Transverse colon (tissue), 4 donors: Measurements from ENCODE around the gene MED10. TPM values are rescaled to one million over a fixed set of nuclear protein-coding genes. Genes with fewer than 3 reads are reported as not detected.

Source experiments
- DNase-seq: peaks from one replicate; pipeline ENCODE4 v3.0.0-alpha.2; 2019
- H3K27ac ChIP-seq, 4 donors: fragments of 200-600 bp; sonication (generic); 2 replicates each; pipeline ENCODE4 v1.5.1; 2016 to 2018; ENCODE audit warnings: inconsistent platforms in 4 of 4
- H3K27me3 ChIP-seq: fragments of 200-600 bp; sonication (generic); 2 replicates; pipeline ENCODE4 v1.5.1; 2017; ENCODE audit warnings: inconsistent platforms
- H3K36me3 ChIP-seq, 4 donors: fragments of 200-600 bp; sonication (generic); 2 replicates each; pipeline ENCODE4 v1.5.1; 2017 to 2019; ENCODE audit warnings: inconsistent platforms in 4 of 4
- H3K4me1 ChIP-seq, 4 donors: fragments of 200-600 bp; sonication (generic); 2 replicates each; pipeline ENCODE4 v1.5.1; 2017 to 2020; ENCODE audit warnings: inconsistent platforms in 4 of 4
- H3K4me3 ChIP-seq, 4 donors: fragments of 200-600 bp; sonication (generic); 1 replicate in 1 of 4; 2 replicates in 3 of 4; pipeline versions ENCODE4 v1.5.1 to v1.6.1; 2017 to 2019; ENCODE audit warnings: inconsistent platforms in 4 of 4
- H3K9me3 ChIP-seq, 2 donors: fragments of 200-600 bp; sonication (generic); 2 replicates each; pipeline ENCODE4 v1.5.1; 2017 to 2019; ENCODE audit warnings: inconsistent platforms in 2 of 2
- EP300 ChIP-seq: sonication (generic); formaldehyde crosslinking; IDR thresholded peaks from one replicate; pipeline ENCODE4 v1.6.1; 2017; ENCODE audit warnings: antibody characterized with exemption, low read depth
- POLR2A ChIP-seq: fragments of 450-650 bp; IDR thresholded peaks from one replicate; pipeline ENCODE4 v1.6.1; 2016; ENCODE audit warnings: antibody characterized with exemption, mild to moderate bottlenecking, moderate library complexity
- POLR2AphosphoS5 ChIP-seq, 3 donors: sonication (generic); formaldehyde crosslinking; IDR thresholded peaks; one replicate each; pipeline ENCODE4 v1.6.1; 2016; ENCODE audit warnings: antibody characterized with exemption in 3 of 3
- WGBS, 2 donors: methylation state at CpG; one replicate each; pipeline ENCODE4 v1.1.5; 2018; ENCODE audit warnings: low coverage in 1 of 2; 5-methylcytosine and 5-hydroxymethylcytosine counted together
- in situ Hi-C, 4 donors: fragments of 200-750 bp; cut with MboI; loops; one replicate each; pipeline versions ENCODE4 v1.15.0 to v1.15.1; 2017; ENCODE audit warnings: low sequenced_read_pairs in 3 of 4, low pct_ligation_motif_present in 1 of 4, low pct_unique_long_range_greater_than_20kb in 1 of 4
- intact Hi-C: fragments of 100-400 bp; cut with DNase I; formaldehyde crosslinking; loops from one replicate; pipeline ENCODE4 v1.15.1; 2023; ENCODE audit warnings: low total_unique reads
- total RNA-seq, 4 donors: library from RNA; depleted of rRNA; stranded (reverse); fragments of >200 nt; gene quantifications; one replicate each; pipeline ENCODE4 v1.1.0, GENCODE V29; 2016
- TF ChIP-seq, protein P1 (sequence below), 5 experiments: fragments of 200-600 bp in 3 of 5; fragments of 450-650 bp in 2 of 5; sonication (generic) in 3 of 5; IDR thresholded peaks; 1 replicate in 2 of 5; 2 replicates in 3 of 5; pipeline ENCODE4 v1.5.1; 2016 to 2017; ENCODE audit warnings: antibody characterized with exemption in 5 of 5, inconsistent platforms in 3 of 5, mild to moderate bottlenecking in 2 of 5, moderate library complexity in 1 of 5

Gene MED10
- total RNA-seq, 4 donors from 2014 or later: 9.4 to 25.1 (median 19.6) TPM

DNA sequence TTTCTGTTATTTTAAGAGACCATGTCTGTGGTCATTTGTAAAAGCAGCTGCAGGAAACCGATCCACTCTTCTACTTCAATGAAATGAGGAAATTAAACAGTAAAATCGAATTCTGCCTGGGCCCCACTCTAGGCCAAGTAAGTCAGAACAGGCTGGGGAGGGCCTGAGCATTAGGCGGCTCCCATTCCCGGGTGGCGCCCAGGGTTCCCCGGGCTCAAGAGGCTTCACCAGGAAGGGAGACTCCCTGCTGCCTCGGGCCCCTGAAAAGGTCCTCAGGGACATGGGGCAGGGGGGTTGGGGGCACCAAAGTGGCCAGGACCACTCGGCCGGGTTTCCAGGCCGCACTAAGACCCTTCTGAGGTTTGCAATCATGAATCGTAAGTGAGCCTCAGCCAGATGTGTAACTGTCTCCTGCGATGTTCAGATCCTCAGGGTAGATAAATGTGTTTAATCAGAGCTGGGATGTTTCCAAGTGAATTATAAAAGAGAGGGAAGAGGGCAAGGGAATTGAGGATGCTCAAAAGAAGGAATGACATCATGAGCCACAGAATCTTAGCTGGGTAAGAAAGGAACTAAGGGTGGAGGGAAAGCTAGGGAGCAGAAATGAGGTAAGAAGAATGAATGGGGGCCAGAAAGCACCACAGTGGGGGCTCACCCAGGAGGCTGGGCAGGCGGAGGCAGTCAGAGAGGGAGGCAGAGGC, 24.6 kb downstream of the MED10 start:
- H3K27ac ChIP-seq: no peak overlapping the region
- no peak for DNase-seq
- H3K4me1 ChIP-seq: no peaks in the 10 kb centered on the region
- intact Hi-C loops: no loop called here
- no peaks in the 10 kb centered on the region for H3K9me3 ChIP-seq
- in situ Hi-C loops: no loop called here
- TF ChIP-seq POLR2A: no peak
- TF ChIP-seq POLR2AphosphoS5 (IDR thresholded peaks at IDR 0.05): no peak
- no peak for TF ChIP-seq EP300
- TF ChIP-seq, protein P1, sequence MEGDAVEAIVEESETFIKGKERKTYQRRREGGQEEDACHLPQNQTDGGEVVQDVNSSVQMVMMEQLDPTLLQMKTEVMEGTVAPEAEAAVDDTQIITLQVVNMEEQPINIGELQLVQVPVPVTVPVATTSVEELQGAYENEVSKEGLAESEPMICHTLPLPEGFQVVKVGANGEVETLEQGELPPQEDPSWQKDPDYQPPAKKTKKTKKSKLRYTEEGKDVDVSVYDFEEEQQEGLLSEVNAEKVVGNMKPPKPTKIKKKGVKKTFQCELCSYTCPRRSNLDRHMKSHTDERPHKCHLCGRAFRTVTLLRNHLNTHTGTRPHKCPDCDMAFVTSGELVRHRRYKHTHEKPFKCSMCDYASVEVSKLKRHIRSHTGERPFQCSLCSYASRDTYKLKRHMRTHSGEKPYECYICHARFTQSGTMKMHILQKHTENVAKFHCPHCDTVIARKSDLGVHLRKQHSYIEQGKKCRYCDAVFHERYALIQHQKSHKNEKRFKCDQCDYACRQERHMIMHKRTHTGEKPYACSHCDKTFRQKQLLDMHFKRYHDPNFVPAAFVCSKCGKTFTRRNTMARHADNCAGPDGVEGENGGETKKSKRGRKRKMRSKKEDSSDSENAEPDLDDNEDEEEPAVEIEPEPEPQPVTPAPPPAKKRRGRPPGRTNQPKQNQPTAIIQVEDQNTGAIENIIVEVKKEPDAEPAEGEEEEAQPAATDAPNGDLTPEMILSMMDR (IDR thresholded peaks at IDR 0.05): no peak
- no peaks in the 10 kb centered on the region for H3K36me3 ChIP-seq
- H3K27me3 ChIP-seq: no peaks in the 10 kb centered on the region
- WGBS, 2 donors: 83 to 85% methylated on average over 5 to 13 of the region's 13 CpGs
- H3K4me3 ChIP-seq: no peak overlapping the region

DNA sequence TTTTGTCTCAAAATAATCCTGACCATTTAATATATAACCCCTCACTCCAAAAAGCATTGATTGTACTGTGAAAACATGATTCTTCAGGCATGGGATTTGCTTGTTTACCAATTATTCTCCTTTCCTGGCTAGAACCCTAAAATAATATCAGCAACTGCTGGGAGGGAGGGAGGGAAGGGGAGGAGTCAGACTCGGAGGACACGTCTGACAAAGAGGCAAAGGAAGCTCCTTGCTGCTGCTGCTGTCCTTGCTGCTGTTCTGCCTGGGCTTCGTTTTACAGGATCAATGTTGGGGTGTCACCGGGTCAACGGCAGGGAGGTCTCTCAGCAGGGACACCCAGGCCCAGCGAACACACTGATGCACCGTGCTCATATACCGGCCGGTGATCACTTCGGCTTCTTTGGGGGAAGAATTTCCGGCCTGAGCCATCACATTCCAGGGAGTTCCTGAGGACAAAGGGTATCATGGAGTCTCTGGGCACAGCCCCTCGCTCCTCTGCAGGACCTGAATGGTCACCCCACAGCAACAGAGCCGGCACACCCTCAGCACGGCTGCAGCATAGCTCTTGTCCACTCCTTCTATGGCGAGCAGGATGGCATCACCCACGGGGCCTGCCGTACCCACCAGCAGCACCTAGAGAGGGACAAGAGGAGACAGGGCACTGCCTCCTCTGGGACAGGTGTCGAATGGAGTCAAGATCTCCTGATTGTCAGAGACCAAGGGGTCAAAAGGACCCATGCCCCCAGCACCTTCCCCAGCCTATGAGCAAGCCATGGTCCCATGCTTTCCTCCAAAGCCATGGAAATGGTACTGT, 27.9 kb downstream of the MED10 start:
- in situ Hi-C loops: no loop called here
- WGBS, 2 donors: 70 to 78% methylated on average over 2 to 17 of the region's 18 CpGs
- intact Hi-C loops: no loop called here
- Histone ChIP-seq H3K4me3 (no peak overlapping the region), H3K9me3 (no peaks in the 10 kb centered on the region), H3K36me3 (no peaks in the 10 kb centered on the region), H3K4me1 (no peaks in the 10 kb centered on the region), H3K27ac (no peak overlapping the region), H3K27me3 (no peaks in the 10 kb centered on the region)
- DNase-seq: no peak
- TF ChIP-seq EP300 (no peak), POLR2AphosphoS5 (IDR thresholded peaks at IDR 0.05) (no peak), POLR2A (no peak)
- TF ChIP-seq, protein P1 (IDR thresholded peaks at IDR 0.05): no peak

DNA sequence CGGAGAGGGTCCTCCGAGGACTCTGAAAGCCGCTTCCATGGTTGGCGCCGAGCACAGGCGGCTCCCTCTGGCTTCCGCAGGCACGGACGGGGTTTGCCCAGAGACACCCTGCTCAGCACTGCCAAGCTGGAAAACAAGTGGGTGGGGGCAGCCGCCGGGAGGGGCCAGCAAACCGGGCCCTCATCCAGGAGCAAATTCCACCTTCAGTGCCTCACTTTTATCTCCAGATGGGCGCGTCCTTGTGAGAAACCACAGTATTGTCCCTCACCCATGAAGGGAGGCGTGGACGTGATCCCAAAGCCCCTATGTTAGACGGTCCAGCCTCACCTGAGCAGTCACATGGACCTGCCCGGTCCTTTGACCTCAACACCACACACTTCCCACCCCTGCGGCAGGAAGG, 29.0 kb downstream of the MED10 start:
- WGBS, 2 donors: 72% methylated on average over 19 of the region's 19 CpGs; no CpG with 5 or more reads in 1 of the 2 donors
- H3K4me3 ChIP-seq: no peak overlapping the region
- intact Hi-C loops (no loop called here), in situ Hi-C loops (no loop called here)
- no peaks in the 10 kb centered on the region for H3K4me1 ChIP-seq
- no peak for DNase-seq
- H3K36me3 ChIP-seq: no peaks in the 10 kb centered on the region
- no peak overlapping the region for H3K27ac ChIP-seq
- no peaks in the 10 kb centered on the region for H3K9me3 ChIP-seq
- no peaks in the 10 kb centered on the region for H3K27me3 ChIP-seq
- TF ChIP-seq POLR2A: no peak
- TF ChIP-seq, protein P1 (IDR thresholded peaks at IDR 0.05): no peak
- TF ChIP-seq EP300: no peak
- no peak for TF ChIP-seq POLR2AphosphoS5 (IDR thresholded peaks at IDR 0.05)

DNA sequence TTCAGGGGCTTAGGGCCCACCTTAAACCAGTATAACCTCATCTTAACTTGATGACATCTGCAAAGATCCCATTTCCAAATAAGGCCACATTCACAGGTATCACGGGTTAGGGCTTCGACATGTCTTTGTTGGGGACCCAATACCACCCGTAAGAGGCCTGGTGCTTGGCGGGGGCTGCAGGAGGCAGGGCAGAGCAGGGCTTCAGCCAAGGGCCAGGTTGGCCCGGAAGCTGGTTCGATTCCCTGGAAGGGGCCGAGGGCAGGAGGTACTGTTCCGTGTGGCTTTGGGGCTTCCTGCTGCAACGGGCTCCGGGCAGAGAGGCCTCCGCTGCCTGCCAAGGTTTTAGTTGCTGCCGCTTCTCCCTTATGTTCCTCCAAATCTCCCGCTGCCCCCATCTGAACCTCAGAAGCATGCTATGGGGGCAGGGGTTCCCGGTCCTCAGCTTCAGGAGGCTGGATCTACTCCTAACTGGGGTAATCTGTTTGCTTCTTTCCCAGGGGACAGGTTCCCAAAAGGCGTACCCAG, 29.8 kb downstream of the MED10 start:
- H3K9me3 ChIP-seq: no peaks in the 10 kb centered on the region
- WGBS, 2 donors: 92% methylated on average over 15 of the region's 15 CpGs; no CpG with 5 or more reads in 1 of the 2 donors
- intact Hi-C loops: no loop called here
- no peak for DNase-seq
- H3K27me3 ChIP-seq: no peaks in the 10 kb centered on the region
- in situ Hi-C loops: no loop called here
- TF ChIP-seq EP300 (no peak), POLR2A (no peak), POLR2AphosphoS5 (IDR thresholded peaks at IDR 0.05) (no peak)
- TF ChIP-seq, protein P1 (IDR thresholded peaks at IDR 0.05): no peak
- no peaks in the 10 kb centered on the region for H3K4me1 ChIP-seq
- H3K36me3 ChIP-seq: no peaks in the 10 kb centered on the region
- H3K27ac ChIP-seq: no peak overlapping the region
- H3K4me3 ChIP-seq: no peak overlapping the region
